ENCODE data around the gene RIC3.

DNA sequence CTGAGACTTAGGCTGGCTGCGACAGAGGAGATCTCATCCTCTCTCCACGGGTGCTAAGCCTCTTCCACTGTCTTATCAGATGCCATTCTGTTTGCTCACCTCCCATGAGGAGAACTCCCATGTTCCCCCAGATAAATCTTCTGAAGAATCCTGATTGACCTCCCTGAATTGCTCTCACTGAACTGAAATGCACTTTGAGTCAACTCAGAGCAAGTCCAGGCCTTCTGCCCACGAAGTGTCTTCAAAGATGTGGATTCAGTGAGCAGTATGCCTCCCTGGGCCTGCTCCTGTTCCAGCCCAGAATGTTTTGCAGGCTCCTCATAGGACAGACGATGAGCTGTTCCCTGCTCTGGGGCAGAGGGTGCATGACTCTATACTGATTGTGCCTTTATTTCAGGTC is 70.5 kb downstream of the RIC3 start:
- TF ChIP-seq CTCF (IDR thresholded peaks at IDR 0.05) = no peak
- no peak for TF ChIP-seq POLR2A (IDR thresholded peaks at IDR 0.05)

Data from tibial nerve (tissue), 3 donors.